ENCODE measurements around the gene EHMT1.
"Not testable (repeated sequence)": the region's sequence is repeated elsewhere in the genome, so short reads cannot be mapped to it uniquely, and the experiment has no call there.

EHMT1 gene

DNA sequence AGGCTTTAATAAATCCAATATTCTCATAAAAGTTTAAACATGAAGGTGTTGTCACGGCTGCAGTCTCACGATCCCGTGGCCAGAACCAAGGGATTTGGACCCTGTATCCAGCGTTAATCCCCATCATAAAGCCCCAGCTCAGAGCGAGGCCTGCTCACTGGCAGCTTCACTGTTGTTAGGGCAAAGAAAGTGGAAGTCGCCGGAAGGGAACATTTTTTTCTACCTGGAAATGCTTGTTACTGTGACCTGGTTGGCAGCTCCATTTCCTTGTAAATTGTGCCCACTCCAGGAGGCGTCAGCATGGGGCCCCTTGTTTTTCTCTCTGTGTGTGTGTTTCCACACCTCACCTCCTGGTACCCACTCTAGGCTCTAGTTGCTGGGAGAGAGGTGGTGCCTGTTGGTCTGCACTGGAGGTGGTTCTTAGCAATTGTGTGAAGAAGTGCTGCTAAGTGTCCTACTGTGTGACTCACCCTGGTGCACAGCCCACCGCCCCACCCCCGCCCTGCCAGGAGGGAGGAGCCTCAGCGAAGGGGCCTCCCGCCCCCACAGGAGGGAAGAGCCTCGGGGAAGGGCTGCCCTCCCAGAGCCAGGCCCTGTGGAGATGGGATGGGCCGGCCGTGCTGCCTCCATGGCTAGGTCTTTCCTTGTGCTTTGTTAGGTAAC is 105.1 kb downstream of the EHMT1 start:
- no peak overlapping the region for H3K4me3 ChIP-seq (ENCODE audit: low read depth, low read length)

DNA sequence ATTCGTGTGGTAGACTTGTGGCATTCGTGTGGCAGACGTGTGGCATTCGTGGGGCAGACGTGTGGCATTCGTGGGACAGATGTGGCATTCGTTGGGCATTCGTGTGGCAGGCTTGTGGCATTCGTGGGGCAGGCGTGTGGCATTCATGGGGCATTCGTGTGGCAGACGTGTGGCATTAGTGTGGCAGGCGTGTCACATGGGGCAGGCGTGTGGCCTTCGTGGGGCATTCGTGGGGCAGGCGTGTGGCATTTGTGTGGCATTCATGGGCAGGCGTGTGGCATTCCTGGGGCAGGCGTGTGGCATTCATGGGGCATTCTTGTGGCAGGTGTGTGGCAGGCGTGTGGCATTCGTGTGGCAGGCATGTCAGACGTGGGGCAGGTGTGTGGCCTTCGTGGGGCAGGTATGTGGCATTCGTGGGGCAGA is 106.0 kb downstream of the EHMT1 start:
- no peak overlapping the region for H3K4me3 ChIP-seq (ENCODE audit: low read depth, low read length)
- TF ChIP-seq, protein P1, sequence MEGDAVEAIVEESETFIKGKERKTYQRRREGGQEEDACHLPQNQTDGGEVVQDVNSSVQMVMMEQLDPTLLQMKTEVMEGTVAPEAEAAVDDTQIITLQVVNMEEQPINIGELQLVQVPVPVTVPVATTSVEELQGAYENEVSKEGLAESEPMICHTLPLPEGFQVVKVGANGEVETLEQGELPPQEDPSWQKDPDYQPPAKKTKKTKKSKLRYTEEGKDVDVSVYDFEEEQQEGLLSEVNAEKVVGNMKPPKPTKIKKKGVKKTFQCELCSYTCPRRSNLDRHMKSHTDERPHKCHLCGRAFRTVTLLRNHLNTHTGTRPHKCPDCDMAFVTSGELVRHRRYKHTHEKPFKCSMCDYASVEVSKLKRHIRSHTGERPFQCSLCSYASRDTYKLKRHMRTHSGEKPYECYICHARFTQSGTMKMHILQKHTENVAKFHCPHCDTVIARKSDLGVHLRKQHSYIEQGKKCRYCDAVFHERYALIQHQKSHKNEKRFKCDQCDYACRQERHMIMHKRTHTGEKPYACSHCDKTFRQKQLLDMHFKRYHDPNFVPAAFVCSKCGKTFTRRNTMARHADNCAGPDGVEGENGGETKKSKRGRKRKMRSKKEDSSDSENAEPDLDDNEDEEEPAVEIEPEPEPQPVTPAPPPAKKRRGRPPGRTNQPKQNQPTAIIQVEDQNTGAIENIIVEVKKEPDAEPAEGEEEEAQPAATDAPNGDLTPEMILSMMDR (IDR thresholded peaks at IDR 0.05; ENCODE audit: low read depth, low read length) = no peak

More for the DNA sequence above, 105.1 kb downstream of the EHMT1 start:
- TF ChIP-seq, protein P1 (IDR thresholded peaks at IDR 0.05; ENCODE audit: low read depth, low read length) = no peak

DNA sequence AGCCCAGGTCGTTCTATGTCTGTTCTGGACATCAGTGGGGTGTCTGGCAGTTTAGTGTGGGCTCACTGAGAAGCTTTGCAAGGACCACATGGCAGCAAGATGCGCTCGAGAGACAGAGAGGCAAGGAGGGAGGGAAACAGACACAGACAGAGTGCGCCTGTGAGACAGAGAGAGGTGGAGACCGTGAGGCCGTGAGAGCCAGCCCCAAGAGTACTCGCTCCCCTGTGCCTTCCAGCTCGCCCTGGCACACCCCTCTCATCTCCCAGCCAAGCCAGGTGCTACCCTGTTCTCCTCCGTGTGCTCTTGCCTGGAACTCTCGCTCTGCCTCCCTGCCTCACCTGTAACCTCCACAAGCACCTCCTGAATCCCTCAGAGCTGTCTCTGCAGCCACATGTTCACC is 106.8 kb downstream of the EHMT1 start:
- no peak overlapping the region for H3K4me3 ChIP-seq (ENCODE audit: low read depth, low read length)
- TF ChIP-seq, protein P1 (IDR thresholded peaks at IDR 0.05; ENCODE audit: low read depth, low read length) = no peak

DNA sequence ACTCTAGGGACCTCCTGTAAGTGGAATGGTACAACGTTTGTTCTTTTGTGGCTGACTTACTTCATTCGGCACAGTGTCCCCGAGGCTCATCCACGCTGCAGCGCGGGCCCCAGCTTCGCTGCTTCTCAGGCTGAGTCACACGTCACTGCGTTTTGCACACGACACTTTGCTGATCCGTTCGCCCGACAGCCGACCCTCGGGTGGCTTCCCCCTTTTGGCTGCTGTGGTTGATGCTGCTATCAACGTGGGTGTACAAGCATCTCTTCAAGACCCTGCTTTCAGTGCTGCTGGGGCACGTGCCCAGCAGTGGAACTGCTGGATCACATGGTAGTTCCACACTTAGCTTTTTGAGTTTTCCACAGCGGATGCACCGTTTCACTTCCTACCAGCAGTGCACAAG is 107.5 kb downstream of the EHMT1 start:
- not testable (repeated sequence) for H3K4me3 ChIP-seq (ENCODE audit: low read depth, low read length)

DNA sequence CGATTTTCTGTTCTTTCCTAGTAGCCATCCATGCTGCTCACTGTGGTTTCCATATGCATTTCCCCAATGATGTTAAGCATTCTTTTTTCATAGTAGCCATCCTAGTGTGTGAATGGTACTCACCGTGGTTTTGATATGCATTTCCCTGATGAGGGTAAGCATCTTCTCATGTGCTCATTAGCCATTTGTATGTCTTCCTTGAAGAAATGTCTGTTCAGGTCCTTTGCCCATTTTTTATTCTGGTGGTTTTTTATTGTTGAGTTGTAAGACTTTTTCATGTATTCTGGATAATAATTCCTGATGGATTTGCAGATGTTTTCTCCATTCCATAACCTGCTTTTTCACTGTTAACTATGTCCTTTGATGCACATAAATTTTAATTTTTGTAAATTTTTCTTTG is 108.0 kb downstream of the EHMT1 start:
- H3K4me3 ChIP-seq (ENCODE audit: low read depth, low read length) = no peak overlapping the region
- TF ChIP-seq, protein P1 (IDR thresholded peaks at IDR 0.05; ENCODE audit: low read depth, low read length) = no peak

DNA sequence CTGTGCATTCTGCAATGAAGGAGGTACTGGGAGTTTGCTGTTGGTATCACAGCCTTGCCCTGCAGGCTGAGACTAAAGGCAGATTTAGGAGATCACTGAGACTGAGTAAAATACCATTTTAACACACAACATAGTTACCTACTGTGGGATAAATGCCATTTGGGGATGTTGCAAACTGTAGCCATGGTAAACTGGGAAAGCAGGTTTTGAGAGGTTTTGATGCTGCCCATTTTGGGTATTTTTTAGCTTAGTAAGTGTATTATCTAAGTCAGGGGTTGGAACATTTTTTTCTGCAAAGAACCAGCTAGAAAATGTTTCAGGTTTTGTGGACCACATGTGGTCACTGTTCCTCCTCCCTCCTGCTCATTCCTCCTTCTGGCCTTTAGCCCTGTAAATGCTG is 108.9 kb downstream of the EHMT1 start:
- TF ChIP-seq, protein P1 (IDR thresholded peaks at IDR 0.05; ENCODE audit: low read depth, low read length) = no peak
- no peak overlapping the region for H3K4me3 ChIP-seq (ENCODE audit: low read depth, low read length)

DNA sequence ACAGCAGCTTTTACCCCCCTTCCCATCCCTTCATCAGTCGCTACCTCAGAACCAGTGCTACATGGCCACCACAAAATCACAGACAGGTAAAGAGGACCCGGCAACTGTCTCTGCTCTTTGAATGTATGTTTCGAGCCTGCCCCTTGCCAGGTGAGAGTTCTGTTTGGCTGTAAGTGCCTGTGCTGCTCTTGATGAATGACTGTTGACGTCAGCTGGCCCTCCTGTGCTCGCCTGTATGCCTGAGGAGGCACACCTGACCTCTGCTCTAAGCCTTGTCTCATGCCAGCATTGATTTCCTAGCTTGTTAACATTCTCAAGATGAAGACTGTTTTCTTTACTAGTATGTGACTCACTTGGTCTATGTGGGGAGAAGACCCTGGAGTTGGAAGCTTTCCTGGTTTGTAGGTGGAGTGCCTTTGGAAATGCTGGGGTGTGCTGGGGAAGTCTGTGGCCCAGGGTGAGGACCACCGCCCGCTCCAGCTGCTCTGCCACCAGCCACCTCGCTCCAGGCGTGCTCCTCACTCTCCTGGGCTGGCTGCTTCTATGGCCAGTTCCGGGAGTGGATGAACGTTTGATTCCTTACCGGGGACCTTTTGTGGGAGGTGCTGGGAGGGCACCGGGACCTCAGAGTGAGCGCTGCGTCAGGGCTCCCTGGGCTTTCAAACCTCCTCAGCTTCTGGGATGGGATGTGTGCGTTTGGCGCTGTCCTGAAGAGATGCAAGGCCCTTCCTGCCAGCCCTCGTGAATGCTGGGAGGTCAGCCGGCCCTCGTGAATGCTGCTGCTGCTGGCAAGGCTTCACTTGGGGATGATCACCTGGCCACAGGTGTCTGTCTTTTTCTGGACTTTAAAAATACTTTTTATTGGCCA is 109.9 kb downstream of the EHMT1 start:
- H3K4me3 ChIP-seq (ENCODE audit: low read depth, low read length) = no peak overlapping the region
- TF ChIP-seq, protein P1 (IDR thresholded peaks at IDR 0.05; ENCODE audit: low read depth, low read length) = no peak
